SH-SY5Y (cell line): ENCODE data around the gene CMTM3.

Experiments
- GATA2 ChIP-seq: IDR thresholded peaks from 2 replicates; pipeline ENCODE4 v1.6.1; 2011; ENCODE audit warnings: mild to moderate bottlenecking, low read depth, low read length
- GATA3 ChIP-seq: IDR thresholded peaks from 2 replicates; pipeline ENCODE4 v1.6.1; 2011; ENCODE audit warnings: low read depth, mild to moderate bottlenecking, low read length, moderate library complexity

- TF ChIP-seq GATA3 (no peak), GATA2 (no peak)
These were observed 9.8 kb upstream of the CMTM3 start for GRCh38 chr16:66594739-66595138.
